A549 (cell line): ENCODE results near the gene PRPF40A. TPM values are rescaled to one million over a fixed set of nuclear protein-coding genes. Genes with fewer than 3 reads are reported as not detected.
"Not testable (repeated sequence)": the region's sequence is repeated elsewhere in the genome, so short reads cannot be mapped to it uniquely, and the experiment has no call there.

Source experiments
- ATAC-seq, 2 experiments: fragments of 200-7000 bp in 1 of 2; fragments of >200 bp in 1 of 2; cut with Nextera tagmentation in 1 of 2; cut with Tn5 transposase in 1 of 2; 3 replicates each; pipeline versions ENCODE4 v1.8.0 to v1.9.1; 2018 to 2020; ENCODE audit warnings: mild to moderate bottlenecking in 1 of 2, moderate library complexity in 1 of 2
- CTCF ChIA-PET: fragments of 300-600 bp; sonication (Branson Sonifier 250); formaldehyde crosslinking; extraction: SDS; loops from one replicate; lab custom pipeline; 2021; ENCODE audit warnings: antibody characterized with exemption, inconsistent platforms; lab: Yijun Ruan, JAX
- POLR2A ChIA-PET: fragments of 350-600 bp; formaldehyde crosslinking; extraction: SDS; loops from one replicate; lab custom pipeline; 2021; ENCODE audit warnings: antibody characterized with exemption, inconsistent platforms; lab: Yijun Ruan, JAX
- DNase-seq, 2 experiments: peaks; one replicate each; pipeline versions ENCODE4 v3.0.0 to v3.0.0-alpha.2; 2011 to 2016; ENCODE audit warnings: low read depth in 1 of 2, low spot score in 1 of 2
- FAIRE-seq: peaks from 2 replicates; lab custom pipeline; 2011; peaks lifted over from hg19 to GRCh38; lab: Jason Lieb, UNC
- H3K27ac ChIP-seq, 2 experiments: fragments of >200 bp; sonication (Bioruptor Twin); formaldehyde crosslinking; 3 replicates each; pipeline ENCODE4 v1.5.1; 2016 to 2017
- H3K4me1 ChIP-seq: fragments of >200 bp; sonication (Bioruptor Twin); formaldehyde crosslinking; 3 replicates; pipeline ENCODE4 v1.6.1; 2016
- H3K4me2 ChIP-seq: fragments of >200 bp; sonication (Bioruptor Twin); formaldehyde crosslinking; 3 replicates; pipeline ENCODE4 v1.6.1; 2016
- H3K4me3 ChIP-seq: fragments of >200 bp; sonication (Bioruptor Twin); formaldehyde crosslinking; 3 replicates; pipeline ENCODE4 v1.5.1; 2016
- H3K9me3 ChIP-seq: fragments of >200 bp; sonication (Bioruptor Twin); formaldehyde crosslinking; 3 replicates; pipeline ENCODE4 v1.6.1; 2016
- BHLHE40 ChIP-seq: IDR thresholded peaks from 2 replicates; pipeline ENCODE4 v1.6.1; 2012; ENCODE audit warnings: low read depth, low read length, inconsistent platforms
- CBX2 ChIP-seq: fragments of 200-600 bp; sonication (generic); IDR thresholded peaks from 2 replicates; pipeline ENCODE4 v1.6.1; 2016; ENCODE audit warnings: low read depth, mild to moderate bottlenecking, borderline replicate concordance
- CEBPB ChIP-seq, 2 experiments: fragments of >200 bp in 1 of 2; sonication (Bioruptor Twin) in 1 of 2; formaldehyde crosslinking in 1 of 2; IDR thresholded peaks; 2 replicates each; pipeline ENCODE4 v1.6.1; 2012 to 2016
- CHD2 ChIP-seq: fragments of 150-350 bp; IDR thresholded peaks from 2 replicates; pipeline ENCODE4 v1.6.1; 2014; ENCODE audit warnings: low read length; ENCODE audit not compliant: partially characterized antibody
- E2F6 ChIP-seq: IDR thresholded peaks from 2 replicates; pipeline ENCODE4 v1.6.1; 2012; ENCODE audit warnings: low read depth, borderline replicate concordance
- FOXS1 ChIP-seq: fragments of 250-450 bp; sonication (Bioruptor Pico); IDR thresholded peaks from 2 replicates; pipeline ENCODE4 v1.5.0; 2020; ENCODE audit warnings: mild to moderate bottlenecking, moderate library complexity
- GATA3 ChIP-seq: IDR thresholded peaks from 2 replicates; pipeline ENCODE4 v1.6.1; 2012; ENCODE audit warnings: borderline replicate concordance
- HOXA7 ChIP-seq: fragments of 250-450 bp; sonication (Bioruptor Pico); IDR thresholded peaks from 2 replicates; pipeline ENCODE4 v1.5.0; 2020; ENCODE audit warnings: mild to moderate bottlenecking, moderate library complexity
- HOXB13 ChIP-seq: fragments of 250-450 bp; sonication (Bioruptor Pico); IDR thresholded peaks from 2 replicates; pipeline ENCODE4 v1.5.0; 2020; ENCODE audit warnings: low read depth, mild to moderate bottlenecking, moderate library complexity
- JUN ChIP-seq, 2 experiments: fragments of >200 bp; sonication (Bioruptor Twin); formaldehyde crosslinking; IDR thresholded peaks; 2 replicates in 1 of 2; 3 replicates in 1 of 2; pipeline ENCODE4 v1.6.1; 2016 to 2017
- JUNB ChIP-seq: fragments of >200 bp; sonication (Bioruptor Twin); formaldehyde crosslinking; IDR thresholded peaks from 2 replicates; pipeline ENCODE4 v1.6.1; 2016
- KDM5A ChIP-seq: fragments of 200-600 bp; sonication (generic); IDR thresholded peaks from 2 replicates; pipeline ENCODE4 v1.6.1; 2016; ENCODE audit warnings: antibody characterized with exemption, mild to moderate bottlenecking
- MAFK ChIP-seq: fragments of 450-650 bp; IDR thresholded peaks from 2 replicates; pipeline ENCODE4 v1.6.1; 2014; ENCODE audit not compliant: partially characterized antibody
- MAX ChIP-seq: IDR thresholded peaks from 2 replicates; pipeline ENCODE4 v1.6.1; 2012
- MAZ ChIP-seq: fragments of 150-350 bp; IDR thresholded peaks from 2 replicates; pipeline ENCODE4 v1.6.1; 2014; ENCODE audit warnings: antibody characterized with exemption, low read depth, low read length, borderline replicate concordance
- NPAS2 ChIP-seq: fragments of 250-450 bp; sonication (Bioruptor Pico); IDR thresholded peaks from 2 replicates; pipeline ENCODE4 v1.8.0; 2022; ENCODE audit warnings: mild to moderate bottlenecking, moderate library complexity, borderline replicate concordance
- NR3C1 ChIP-seq: fragments of >200 bp; sonication (Bioruptor Twin); formaldehyde crosslinking; IDR thresholded peaks from 3 replicates; pipeline ENCODE4 v1.6.1; 2017
- PHF8 ChIP-seq: fragments of 200-600 bp; sonication (generic); IDR thresholded peaks from 2 replicates; pipeline ENCODE4 v1.6.1; 2016; ENCODE audit warnings: low read depth, mild to moderate bottlenecking, antibody characterized with exemption, moderate library complexity, borderline replicate concordance
- RAD21 ChIP-seq, 2 experiments: fragments of >200 bp in 1 of 2; sonication (Bioruptor Twin) in 1 of 2; formaldehyde crosslinking in 1 of 2; IDR thresholded peaks in 1 of 2; conservative IDR thresholded peaks in 1 of 2; 2 replicates in 1 of 2; 3 replicates in 1 of 2; pipeline ENCODE4 v1.6.1; 2012 to 2018; ENCODE audit warnings: inconsistent platforms in 1 of 2
- RARB ChIP-seq: fragments of 250-450 bp; sonication (Bioruptor Pico); IDR thresholded peaks from 2 replicates; pipeline ENCODE4 v1.8.0; 2021; ENCODE audit warnings: mild to moderate bottlenecking, moderate library complexity
- RCOR1 ChIP-seq: fragments of 150-350 bp; IDR thresholded peaks from 2 replicates; pipeline ENCODE4 v1.6.1; 2014; ENCODE audit warnings: antibody characterized with exemption, low read length, low read depth
- ZFP36 ChIP-seq: fragments of 450-650 bp; IDR thresholded peaks from 2 replicates; pipeline ENCODE4 v1.6.1; 2014; ENCODE audit warnings: borderline replicate concordance; ENCODE audit not compliant: partially characterized antibody
- ZSCAN20 ChIP-seq: fragments of 250-450 bp; sonication (Bioruptor Pico); IDR thresholded peaks from 2 replicates; pipeline ENCODE4 v1.8.0; 2022; ENCODE audit warnings: mild to moderate bottlenecking, moderate library complexity
- WGBS: methylation state at CpG from one replicate; pipeline ENCODE4 v1.1.6; 2017; ENCODE audit errors: missing lambda C conversion rate; 5-methylcytosine and 5-hydroxymethylcytosine counted together
- polyA plus RNA-seq, 4 experiments: library from polyadenylated mRNA; depleted of rRNA in 3 of 4; stranded (reverse); fragments of >200 nt; fragmentation: RNase III in 1 of 4; extraction: RNeasy Plus Mini Kit Qiagen cat#74134 plus additional on column Dnase treatment in 1 of 4; gene quantifications; 2 replicates in 3 of 4; 3 replicates in 1 of 4; pipeline ENCODE4 v1.2.3, GENCODE V29; 2011 to 2017

Gene PRPF40A
- polyA plus RNA-seq, 2 of the 4 experiments (the other 2 are of a cell fraction): 75.1 to 186 TPM

- no peak overlapping the region for H3K4me3 ChIP-seq
- H3K4me1 ChIP-seq: peaks cover 23% of the 10 kb centered on the region
- no peak overlapping the region for H3K27ac ChIP-seq
- 84% methylated on average over 1 of the region's 1 CpG for WGBS
- no peaks in the 10 kb centered on the region for H3K9me3 ChIP-seq
- DNase-seq: no peak
- FAIRE-seq: no peak
- no peak overlapping the region for H3K4me2 ChIP-seq
- CTCF ChIA-PET: interaction anchor here (0.7 to 1.5 kb wide), 3 partner anchors 8 to 798 kb away, joined by 3 to 4 read pairs (median 3); no protein-coding TSS in a partner anchor
- TF ChIP-seq CHD2 (no peak), GATA3 (no peak), MAZ (no peak), MAFK (peak; percentile 44)
- TF ChIP-seq, all 56 proteins: peak for 1
- ATAC-seq: no peak
- POLR2A ChIA-PET: no interaction called here
These were observed 6.7 kb upstream of the PRPF40A start for GRCh38 chr2:152723918-152724317.

GRCh38 chr2:152722639-152723038 is 5.4 kb upstream of the PRPF40A start:
- ATAC-seq, H3K4me2 ChIP-seq, DNase-seq, H3K27ac ChIP-seq, FAIRE-seq, H3K4me3 ChIP-seq, H3K9me3 ChIP-seq, POLR2A ChIA-PET: not testable (repeated sequence)
- CTCF ChIA-PET: interaction anchor here (1.2 kb wide), 1 partner anchor 16 kb away, joined by 3 read pairs; no protein-coding TSS in a partner anchor
- WGBS: 93% methylated on average over 8 of the region's 8 CpGs
- peak in 1 of 2 experiments; percentile 6; a peak in 1 of 4 replicates for TF ChIP-seq CEBPB (IDR thresholded peaks at IDR 0.05)
- peaks cover 23% of the 10 kb centered on the region for H3K4me1 ChIP-seq

GRCh38 chr2:152720794-152721193 is 3.5 kb upstream of the PRPF40A start:
- Histone ChIP-seq H3K4me3 (no peak overlapping the region), H3K4me1 (peaks cover 23% of the 10 kb centered on the region), H3K4me2 (peak overlapping the region; percentile 90), H3K9me3 (no peaks in the 10 kb centered on the region), H3K27ac (no peak overlapping the region)
- ChIA-PET POLR2A (no interaction called here), CTCF (interaction anchor here (0.7 kb wide), 1 partner anchor 20 kb away, joined by 3 read pairs; no protein-coding TSS in a partner anchor)
- FAIRE-seq (no peak), ATAC-seq (no peak), DNase-seq (no peak)
- TF ChIP-seq E2F6: no peak
- no peak for TF ChIP-seq BHLHE40
- no peak for TF ChIP-seq ZFP36
- TF ChIP-seq JUNB: no peak
- TF ChIP-seq RCOR1: no peak
- no peak for TF ChIP-seq KDM5A
- no peak for TF ChIP-seq JUN (IDR thresholded peaks at IDR 0.05)
- no peak for TF ChIP-seq MAX
- TF ChIP-seq NPAS2 (CRISPR knock-in tag): no peak
- no peak for TF ChIP-seq ZSCAN20 (CRISPR knock-in tag)
- no peak for TF ChIP-seq PHF8
- TF ChIP-seq GATA3: no peak
- no peak for TF ChIP-seq RARB (CRISPR knock-in tag)
- TF ChIP-seq CBX2: no peak
- TF ChIP-seq HOXA7: no peak
- TF ChIP-seq HOXB13: no peak
- TF ChIP-seq NR3C1: no peak
- TF ChIP-seq CEBPB (IDR thresholded peaks at IDR 0.05): no peak
- TF ChIP-seq RAD21 (conservative IDR thresholded peaks at IDR 0.05 in 1 of 2, IDR thresholded peaks at IDR 0.05 in 1 of 2): no peak
- no peak for TF ChIP-seq FOXS1 (CRISPR knock-in tag)
- WGBS: 97% methylated on average over 2 of the region's 2 CpGs
